NB4 (cell line): Measurements from ENCODE around the gene PEAK1.

Source experiments
- POLR2A ChIP-seq: IDR thresholded peaks from 2 replicates; pipeline ENCODE4 v1.6.1; 2011; ENCODE audit warnings: mild to moderate bottlenecking; ENCODE audit not compliant: insufficient read length; ENCODE audit errors: extremely low read depth
- TF ChIP-seq, protein P1 (sequence below): IDR thresholded peaks from one replicate; pipeline ENCODE4 v1.5.1; 2012; ENCODE audit warnings: low read depth, low read length

DNA sequence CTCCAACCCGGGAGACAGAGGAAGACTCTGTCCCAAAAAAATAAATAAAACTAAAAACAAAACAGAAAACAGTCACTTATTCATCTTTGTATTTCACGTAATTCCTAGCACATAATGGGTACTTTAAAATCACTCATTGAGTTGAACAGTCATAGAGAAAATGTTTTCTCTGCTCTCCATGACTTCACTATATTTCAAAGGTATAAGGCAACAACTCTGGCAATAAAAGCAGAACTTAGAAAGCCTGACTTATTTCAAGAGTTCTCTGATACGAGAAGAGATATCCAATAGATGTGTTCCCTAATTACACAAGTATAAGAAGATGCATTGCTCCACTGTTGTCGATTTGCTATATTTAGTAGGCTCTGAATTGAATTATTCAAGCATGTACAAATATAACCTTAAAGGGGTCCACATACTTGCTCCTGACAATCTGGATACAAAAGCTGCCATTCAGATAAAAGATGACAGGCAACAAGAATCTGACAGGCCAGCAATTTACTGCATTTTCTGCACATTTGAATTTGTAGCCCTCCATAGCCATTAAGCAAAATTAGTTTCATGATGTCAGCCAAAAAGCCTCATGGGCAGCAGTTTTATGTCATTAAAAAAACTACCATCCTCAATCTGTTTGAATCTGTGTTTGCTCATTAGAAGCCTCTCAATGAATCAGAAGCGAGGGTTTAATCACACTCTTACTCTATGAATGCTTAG is 47.9 kb downstream of the PEAK1 start:
- TF ChIP-seq, protein P1, sequence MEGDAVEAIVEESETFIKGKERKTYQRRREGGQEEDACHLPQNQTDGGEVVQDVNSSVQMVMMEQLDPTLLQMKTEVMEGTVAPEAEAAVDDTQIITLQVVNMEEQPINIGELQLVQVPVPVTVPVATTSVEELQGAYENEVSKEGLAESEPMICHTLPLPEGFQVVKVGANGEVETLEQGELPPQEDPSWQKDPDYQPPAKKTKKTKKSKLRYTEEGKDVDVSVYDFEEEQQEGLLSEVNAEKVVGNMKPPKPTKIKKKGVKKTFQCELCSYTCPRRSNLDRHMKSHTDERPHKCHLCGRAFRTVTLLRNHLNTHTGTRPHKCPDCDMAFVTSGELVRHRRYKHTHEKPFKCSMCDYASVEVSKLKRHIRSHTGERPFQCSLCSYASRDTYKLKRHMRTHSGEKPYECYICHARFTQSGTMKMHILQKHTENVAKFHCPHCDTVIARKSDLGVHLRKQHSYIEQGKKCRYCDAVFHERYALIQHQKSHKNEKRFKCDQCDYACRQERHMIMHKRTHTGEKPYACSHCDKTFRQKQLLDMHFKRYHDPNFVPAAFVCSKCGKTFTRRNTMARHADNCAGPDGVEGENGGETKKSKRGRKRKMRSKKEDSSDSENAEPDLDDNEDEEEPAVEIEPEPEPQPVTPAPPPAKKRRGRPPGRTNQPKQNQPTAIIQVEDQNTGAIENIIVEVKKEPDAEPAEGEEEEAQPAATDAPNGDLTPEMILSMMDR = no peak
- no peak for TF ChIP-seq POLR2A
